ENCODE data around the gene TRPC6. TPM values are rescaled to one million over a fixed set of nuclear protein-coding genes. Genes with fewer than 3 reads are reported as not detected.

Gene TRPC6
- total and polyA plus RNA-seq, 2 donors (not counting 1 experiment from before 2014, with no cell fraction given): 4.6 to 26.4 TPM

DNA sequence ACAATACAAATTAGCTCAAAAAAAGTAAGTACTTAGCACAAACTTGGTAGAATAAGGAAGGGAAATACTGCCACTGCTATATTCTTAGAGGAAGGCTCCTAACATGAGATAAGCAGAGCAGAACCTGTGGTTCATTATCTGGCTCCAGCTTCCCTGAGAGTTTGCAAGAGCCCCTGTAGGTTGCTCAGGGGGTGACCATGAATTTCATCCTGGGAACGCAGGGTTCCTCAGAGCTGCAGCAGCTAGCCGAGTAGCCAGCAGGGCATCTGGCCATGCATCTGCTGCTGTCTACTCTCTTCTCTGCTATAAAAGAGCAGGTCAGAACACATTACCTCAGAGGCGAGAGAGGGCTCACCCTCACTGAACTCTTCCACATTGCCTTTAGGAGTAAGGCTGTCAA is 67.3 kb downstream of the TRPC6 start:
- Histone ChIP-seq H3K27ac (ENCODE audit: insufficient read depth, low read length) (no peak overlapping the region), H3K4me1 (ENCODE audit: control insufficient read depth, extremely low read depth, insufficient read depth, low read length) (no peaks in the 10 kb centered on the region), H3K79me2 (ENCODE audit: control insufficient read depth, insufficient read depth, low read length) (no peaks in the 10 kb centered on the region), H3K36me3 (ENCODE audit: control insufficient read depth, insufficient read depth, low read length) (no peaks in the 10 kb centered on the region), H2AFZ (ENCODE audit: low read length) (no peak overlapping the region), H3K4me2 (ENCODE audit: extremely low read depth, insufficient read depth, low read length) (no peak overlapping the region), H3K27me3 (ENCODE audit: control insufficient read depth, insufficient read depth, low read length) (no peaks in the 10 kb centered on the region), H3K4me3 (replicated peaks in 1 of 4; ENCODE audit: control extremely low read depth in 1 of 4, insufficient read depth in 1 of 4, low read depth in 3 of 4, low read length in 4 of 4) (no peak overlapping the region), H3K9me3 (ENCODE audit: control insufficient read depth, insufficient read depth, low read depth, low read length) (no peaks in the 10 kb centered on the region), H3K9ac (ENCODE audit: insufficient read depth, low read length) (no peak overlapping the region), H4K20me1 (ENCODE audit: control insufficient read depth, extremely low read depth, insufficient read depth, low read length) (no peaks in the 10 kb centered on the region)
- DNase-seq (ENCODE audit: low read depth in 2 of 2): no peak
- TF ChIP-seq EZH2 (IDR thresholded peaks at IDR 0.05; ENCODE audit: low read length, missing control alignments) (no peak), CTCF (conservative IDR thresholded peaks at IDR 0.05 in 1 of 2, IDR thresholded peaks at IDR 0.05 in 1 of 2; ENCODE audit: low read depth in 1 of 2, low read length in 2 of 2) (no peak)

DNA sequence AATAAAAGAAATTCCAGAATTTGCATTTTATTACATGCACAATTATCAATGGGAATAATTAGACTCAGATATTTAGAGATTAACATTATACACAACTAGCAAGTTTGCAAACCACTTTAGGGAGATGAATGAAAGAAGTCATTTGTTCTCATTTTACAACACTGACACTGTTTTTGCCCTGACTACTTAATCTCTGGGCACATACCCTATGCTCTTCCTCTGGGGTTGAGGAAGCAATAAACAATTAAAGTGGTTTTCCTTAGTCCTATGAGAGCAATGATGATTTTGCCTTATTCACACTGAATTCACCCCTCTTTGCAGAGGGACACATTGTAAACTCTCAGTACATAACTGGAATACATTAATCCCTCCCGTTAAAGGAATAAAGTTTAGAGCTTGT is 72.7 kb downstream of the TRPC6 start:
- Histone ChIP-seq H3K4me1 (ENCODE audit: control insufficient read depth, extremely low read depth, insufficient read depth, low read length) (no peaks in the 10 kb centered on the region), H3K9ac (ENCODE audit: insufficient read depth, low read length) (no peak overlapping the region), H3K27me3 (ENCODE audit: control insufficient read depth, insufficient read depth, low read length) (no peaks in the 10 kb centered on the region), H3K79me2 (ENCODE audit: control insufficient read depth, insufficient read depth, low read length) (no peaks in the 10 kb centered on the region), H3K4me2 (ENCODE audit: extremely low read depth, insufficient read depth, low read length) (no peak overlapping the region), H3K27ac (ENCODE audit: insufficient read depth, low read length) (no peak overlapping the region), H4K20me1 (ENCODE audit: control insufficient read depth, extremely low read depth, insufficient read depth, low read length) (no peaks in the 10 kb centered on the region), H3K9me3 (ENCODE audit: control insufficient read depth, insufficient read depth, low read depth, low read length) (no peaks in the 10 kb centered on the region), H3K36me3 (ENCODE audit: control insufficient read depth, insufficient read depth, low read length) (no peaks in the 10 kb centered on the region), H3K4me3 (replicated peaks in 1 of 4; ENCODE audit: control extremely low read depth in 1 of 4, insufficient read depth in 1 of 4, low read depth in 3 of 4, low read length in 4 of 4) (no peak overlapping the region), H2AFZ (ENCODE audit: low read length) (no peak overlapping the region)
- DNase-seq (ENCODE audit: low read depth in 2 of 2): no peak
- TF ChIP-seq CTCF (conservative IDR thresholded peaks at IDR 0.05 in 1 of 2, IDR thresholded peaks at IDR 0.05 in 1 of 2; ENCODE audit: low read depth in 1 of 2, low read length in 2 of 2) (no peak), EZH2 (IDR thresholded peaks at IDR 0.05; ENCODE audit: low read length, missing control alignments) (no peak)

GRCh38 chr11:101510591-101510990 is 73.2 kb downstream of the TRPC6 start:
- no peak overlapping the region for H3K27ac ChIP-seq (ENCODE audit: insufficient read depth, low read length)
- no peak overlapping the region for H3K4me3 ChIP-seq (replicated peaks in 1 of 4; ENCODE audit: control extremely low read depth in 1 of 4, insufficient read depth in 1 of 4, low read depth in 3 of 4, low read length in 4 of 4)
- H3K4me2 ChIP-seq (ENCODE audit: extremely low read depth, insufficient read depth, low read length): no peak overlapping the region
- no peaks in the 10 kb centered on the region for H3K27me3 ChIP-seq (ENCODE audit: control insufficient read depth, insufficient read depth, low read length)
- no peaks in the 10 kb centered on the region for H4K20me1 ChIP-seq (ENCODE audit: control insufficient read depth, extremely low read depth, insufficient read depth, low read length)
- TF ChIP-seq EZH2 (IDR thresholded peaks at IDR 0.05; ENCODE audit: low read length, missing control alignments): no peak
- no peaks in the 10 kb centered on the region for H3K9me3 ChIP-seq (ENCODE audit: control insufficient read depth, insufficient read depth, low read depth, low read length)
- DNase-seq (ENCODE audit: low read depth in 2 of 2): no peak
- H3K79me2 ChIP-seq (ENCODE audit: control insufficient read depth, insufficient read depth, low read length): no peaks in the 10 kb centered on the region
- no peak overlapping the region for H3K9ac ChIP-seq (ENCODE audit: insufficient read depth, low read length)
- H3K4me1 ChIP-seq (ENCODE audit: control insufficient read depth, extremely low read depth, insufficient read depth, low read length): no peaks in the 10 kb centered on the region
- no peaks in the 10 kb centered on the region for H3K36me3 ChIP-seq (ENCODE audit: control insufficient read depth, insufficient read depth, low read length)
- no peak overlapping the region for H2AFZ ChIP-seq (ENCODE audit: low read length)
